HG02623 (cell line): ENCODE measurements around the gene EDARADD.
"Not testable (repeated sequence)": the region's sequence is repeated elsewhere in the genome, so short reads cannot be mapped to it uniquely, and the experiment has no call there.

Source experiments
- ATAC-seq: cut with Tn5 transposase; IDR thresholded peaks from one replicate; pipeline ENCODE4 v1.9.1; 2021; ENCODE audit warnings: moderate library complexity; ENCODE audit not compliant: unreplicated experiment

Gene EDARADD

DNA sequence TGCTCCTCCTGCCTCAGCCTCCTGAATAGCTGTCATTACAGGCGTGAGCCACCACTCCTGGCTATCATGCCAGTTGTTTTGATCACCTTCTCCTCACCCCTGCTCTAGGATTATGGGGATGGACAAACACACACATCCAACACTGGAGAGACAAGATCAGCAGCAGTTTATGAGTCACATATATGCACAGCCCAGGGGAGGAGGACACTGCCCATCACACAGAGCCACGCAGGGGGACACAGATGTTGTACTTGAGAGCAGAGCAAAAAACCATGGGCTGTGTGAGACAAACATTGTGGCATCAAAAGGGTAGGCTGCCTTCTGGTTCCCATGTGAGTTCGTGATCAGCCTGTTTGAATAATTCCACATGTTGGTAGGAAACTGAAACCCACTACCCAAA is 32.1 kb downstream of the EDARADD start:
- ATAC-seq: no peak

DNA sequence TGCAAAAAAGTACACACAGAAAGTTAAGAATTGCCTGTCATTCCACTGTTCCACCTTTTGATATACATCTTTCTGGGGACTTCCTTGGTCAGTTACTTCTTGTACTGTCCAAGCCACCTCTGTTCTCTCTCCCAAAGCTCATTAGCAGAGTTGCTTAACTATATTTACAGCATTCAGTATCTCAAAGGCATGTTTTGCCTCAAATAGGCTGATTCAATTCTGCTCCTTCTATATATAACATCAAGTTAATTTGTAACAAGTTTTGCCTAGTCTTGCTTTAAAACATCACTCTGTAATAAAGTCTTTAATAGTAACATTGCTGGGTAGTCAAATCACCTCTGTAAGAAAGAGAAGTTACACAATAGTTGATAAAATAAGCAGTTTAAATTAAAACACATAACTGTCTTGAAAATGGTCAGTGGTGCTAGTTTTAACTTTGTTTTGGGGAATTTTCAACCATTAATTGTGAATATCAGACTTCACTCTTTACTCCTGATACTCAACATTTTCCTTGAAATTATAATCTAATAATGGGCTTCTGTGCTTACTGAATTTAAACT is 35.7 kb downstream of the EDARADD start:
- no peak for ATAC-seq

DNA sequence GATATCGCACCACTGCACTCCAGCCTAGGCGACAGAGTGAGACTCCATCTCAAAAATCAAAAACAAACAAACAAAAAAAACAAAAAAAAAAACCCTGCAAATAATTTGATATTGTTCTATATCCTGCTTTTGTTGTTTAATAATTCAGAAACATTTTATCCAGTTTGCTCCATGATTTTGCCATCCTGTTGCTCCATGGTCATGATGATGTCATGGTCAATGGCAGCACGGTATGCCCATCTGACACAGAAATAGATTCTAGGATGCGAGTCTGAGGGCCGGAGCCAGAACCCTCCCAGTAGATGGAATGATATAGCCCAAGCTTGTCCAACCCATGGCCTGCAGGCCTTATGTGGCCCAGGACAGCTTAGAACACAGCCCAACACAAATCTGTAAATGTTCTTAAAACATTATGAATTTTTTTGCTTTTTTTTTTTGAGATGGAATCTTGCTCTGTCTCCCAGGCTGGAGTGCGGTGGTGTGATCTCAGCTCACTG is 39.8 kb downstream of the EDARADD start:
- ATAC-seq: no peak

DNA sequence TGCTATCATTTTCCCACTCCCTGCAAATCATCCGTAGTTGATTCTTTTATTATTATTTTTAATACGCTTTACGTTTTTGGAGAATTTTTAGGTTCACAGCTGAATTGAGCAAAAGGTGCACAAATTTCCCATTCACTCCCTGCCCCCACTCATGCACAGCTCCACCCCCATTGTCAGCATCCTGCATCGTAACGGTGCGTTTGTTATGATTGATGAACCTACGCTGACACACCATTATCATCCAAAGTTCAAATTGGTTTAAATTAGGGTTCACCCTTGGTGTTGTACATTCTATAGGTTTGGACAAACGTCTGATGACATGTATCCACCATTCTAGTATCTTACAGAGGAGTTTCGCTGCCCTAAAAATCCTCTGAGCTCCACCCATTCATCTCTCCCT is 44.5 kb downstream of the EDARADD start:
- no peak for ATAC-seq

DNA sequence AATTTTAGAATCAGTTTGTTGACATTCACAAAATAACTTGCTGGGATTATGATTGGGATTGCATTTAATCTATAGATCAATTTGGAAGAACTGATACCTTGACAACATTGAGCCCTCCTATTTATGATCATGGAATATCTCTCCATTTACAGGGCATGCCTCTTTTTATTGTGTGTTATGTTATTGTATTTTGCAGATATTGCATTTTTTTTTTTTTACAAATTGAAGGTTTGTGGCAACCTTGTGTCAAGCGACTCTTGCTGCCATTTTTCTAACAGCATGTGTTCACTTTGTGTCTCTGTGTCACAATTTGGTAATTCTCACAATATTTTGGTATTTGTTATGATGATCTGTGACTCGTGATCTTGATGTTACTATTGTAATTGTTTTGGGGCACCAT is 46.3 kb downstream of the EDARADD start:
- ATAC-seq: no peak

DNA sequence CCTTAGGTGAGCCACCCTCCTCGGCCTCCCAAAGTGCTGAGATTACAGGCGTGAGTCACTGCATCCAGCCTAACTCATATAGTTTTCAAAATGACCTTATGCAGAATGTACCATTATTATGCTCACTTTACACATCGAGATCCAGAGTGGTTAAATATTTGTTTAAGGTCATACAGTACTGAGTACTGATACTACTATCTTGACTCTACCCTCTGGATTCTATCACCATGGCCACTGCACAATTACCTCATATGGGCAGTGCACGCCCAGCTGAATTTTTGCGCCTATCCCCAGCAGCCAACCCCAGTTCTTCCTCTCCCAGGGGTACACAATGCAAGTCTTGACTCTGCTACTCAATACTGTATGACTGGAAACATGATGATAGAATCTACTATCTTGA is 56.7 kb downstream of the EDARADD start:
- ATAC-seq: no peak

DNA sequence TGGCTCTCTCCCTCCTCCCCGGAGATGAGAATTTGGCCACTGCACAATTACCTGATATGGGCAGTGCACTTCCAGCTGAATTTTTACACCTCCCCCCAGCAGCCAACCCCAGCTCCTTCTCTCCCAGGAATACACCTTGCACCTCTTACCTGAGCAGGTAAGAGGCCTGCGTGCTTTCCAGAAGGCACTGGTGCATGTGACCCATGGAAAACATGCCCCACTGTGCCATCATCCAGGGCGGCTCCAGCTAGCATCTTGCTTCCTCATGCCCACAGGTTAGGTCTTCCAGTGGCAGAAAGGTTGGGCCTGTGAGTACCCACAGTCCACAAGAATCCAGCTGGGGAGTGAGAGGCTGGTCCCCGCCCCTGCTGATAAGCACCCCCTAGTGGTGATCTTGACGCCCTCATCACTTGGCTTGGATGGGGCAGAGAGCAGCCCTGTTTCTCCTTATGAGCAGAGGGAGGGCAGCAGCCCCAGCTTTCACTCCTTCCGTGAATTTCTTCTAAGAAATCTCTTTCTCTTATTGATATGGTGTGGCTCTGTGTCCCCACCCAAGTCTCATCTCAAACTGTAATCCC is 57.8 kb downstream of the EDARADD start:
- no peak for ATAC-seq

DNA sequence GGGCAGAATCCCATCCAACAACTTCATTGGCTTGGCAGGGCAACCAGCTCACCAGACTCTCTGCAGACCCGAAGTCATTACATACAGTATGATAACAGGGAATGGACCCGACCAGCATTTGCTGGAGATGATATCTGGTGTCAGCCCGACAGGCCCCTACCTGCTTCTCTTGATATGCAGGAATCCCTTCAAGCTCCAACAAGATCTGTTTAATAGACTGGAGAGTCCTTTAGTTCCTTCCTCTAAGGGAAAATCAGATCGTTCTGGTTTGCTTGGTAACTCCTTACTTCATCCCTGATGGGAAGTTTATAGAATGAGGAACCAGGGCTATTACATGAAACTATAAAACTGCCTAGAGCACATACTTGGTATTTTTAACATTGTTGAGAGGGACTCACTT is 61.2 kb downstream of the EDARADD start:
- ATAC-seq: no peak

DNA sequence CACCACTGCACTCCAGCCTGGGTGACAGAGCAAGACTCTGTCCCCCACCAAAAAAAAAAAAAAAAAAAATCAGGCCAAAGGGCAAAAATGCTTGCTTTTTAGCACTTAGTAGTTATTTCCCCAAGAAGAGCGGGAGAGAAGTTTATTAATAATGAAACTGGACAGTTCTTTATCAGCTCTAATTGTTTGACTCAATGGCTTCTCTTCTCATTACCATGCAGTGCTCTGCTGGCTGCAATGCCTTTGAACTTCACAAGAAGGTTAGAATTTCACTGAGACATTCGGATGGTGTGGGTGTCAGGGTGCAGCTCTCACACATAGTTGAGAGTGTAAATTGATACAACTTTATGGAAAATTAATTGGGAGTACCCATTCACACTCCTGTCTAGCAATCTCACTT is 63.7 kb downstream of the EDARADD start:
- ATAC-seq: peak; percentile 62

DNA sequence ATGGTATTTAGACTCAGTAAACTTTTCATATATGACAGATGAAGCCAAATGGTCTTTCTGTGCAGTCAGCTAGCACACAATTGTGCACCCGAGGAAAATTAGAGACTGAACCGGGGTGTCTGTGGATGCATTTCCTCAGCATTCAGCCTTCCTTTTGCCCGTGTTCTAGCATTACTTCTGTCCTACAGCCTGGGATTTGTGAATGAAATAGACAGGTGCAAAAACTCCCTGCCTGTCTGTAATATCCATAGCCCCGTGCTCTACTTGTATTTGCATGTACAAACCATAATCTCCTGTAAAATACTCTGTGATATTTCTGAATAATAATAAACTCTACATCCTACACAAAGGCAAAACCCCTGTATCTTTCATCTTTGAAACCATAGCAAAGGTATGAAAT is 64.9 kb downstream of the EDARADD start:
- no peak for ATAC-seq

DNA sequence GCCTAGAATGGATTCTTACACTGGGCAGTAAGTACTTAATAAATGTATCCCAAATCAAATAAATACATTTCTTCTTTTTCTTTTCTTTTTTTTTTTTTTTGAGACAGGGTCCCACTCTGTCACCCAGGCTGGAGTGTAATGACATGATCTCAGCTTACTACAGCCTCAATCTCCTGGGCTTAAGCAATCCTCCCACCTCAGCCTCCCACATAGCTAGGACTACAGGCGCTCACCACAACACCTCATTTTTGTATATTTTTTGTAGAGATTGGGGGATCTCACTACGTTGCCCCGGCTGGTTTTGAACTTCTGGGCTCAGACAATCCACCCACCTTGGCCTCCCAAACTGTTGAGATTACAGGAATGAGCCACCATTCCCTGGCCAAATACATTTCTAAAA is 66.0 kb downstream of the EDARADD start:
- no peak for ATAC-seq

DNA sequence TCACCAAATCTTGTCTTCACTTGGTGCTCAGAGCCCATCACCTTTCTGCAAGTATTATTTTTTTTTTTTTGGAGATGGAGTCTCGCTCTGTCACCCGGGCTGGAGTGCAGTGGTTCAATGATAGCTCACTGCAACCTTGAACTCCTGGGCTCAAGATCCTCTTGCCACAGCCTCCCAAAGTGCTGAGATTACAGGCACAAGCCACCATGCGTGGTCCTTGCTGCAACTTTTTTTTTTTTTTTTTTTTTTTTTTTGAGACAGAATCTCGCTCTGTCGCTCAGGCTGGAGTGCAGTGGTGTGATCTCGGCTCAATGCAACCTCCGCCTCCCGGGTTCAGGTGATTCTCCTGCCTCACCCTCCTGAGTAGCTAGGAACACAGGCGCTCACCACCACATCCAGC is 70.1 kb downstream of the EDARADD start:
- ATAC-seq: not testable (repeated sequence)

DNA sequence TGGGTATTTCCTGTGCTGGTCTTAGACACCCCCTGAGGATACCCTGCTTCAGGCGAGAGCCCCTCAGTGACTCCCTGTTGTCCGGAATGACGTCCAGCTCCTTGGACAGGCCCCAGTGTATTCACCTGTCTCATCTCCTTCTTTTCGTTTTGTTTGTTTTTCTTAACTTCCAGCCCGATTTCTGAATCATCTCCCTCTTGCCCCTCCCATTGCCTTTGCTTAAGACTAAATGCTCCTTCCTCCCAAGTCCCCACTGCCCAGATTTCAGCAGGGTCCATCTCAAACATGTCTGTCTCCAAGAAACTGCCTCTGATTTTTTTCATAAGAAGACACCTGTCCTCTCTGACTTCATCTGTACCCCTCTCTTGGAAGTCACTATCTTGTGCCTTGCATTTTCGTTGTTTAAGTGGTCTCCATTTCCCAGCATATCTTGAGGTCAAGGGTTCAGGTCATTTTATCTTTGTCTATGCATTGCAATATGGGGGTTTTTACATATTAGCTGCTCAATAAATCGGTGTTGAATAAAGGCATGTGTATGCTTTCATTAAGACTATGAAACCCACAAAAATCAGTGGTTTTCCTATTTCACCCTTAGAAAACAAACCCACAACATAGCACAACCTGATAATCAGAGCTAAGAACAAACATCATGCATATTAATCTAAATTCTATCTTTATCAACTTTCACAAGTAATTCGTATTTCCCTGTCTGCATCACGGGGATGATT is 71.3 kb downstream of the EDARADD start:
- ATAC-seq: peak; percentile 22

DNA sequence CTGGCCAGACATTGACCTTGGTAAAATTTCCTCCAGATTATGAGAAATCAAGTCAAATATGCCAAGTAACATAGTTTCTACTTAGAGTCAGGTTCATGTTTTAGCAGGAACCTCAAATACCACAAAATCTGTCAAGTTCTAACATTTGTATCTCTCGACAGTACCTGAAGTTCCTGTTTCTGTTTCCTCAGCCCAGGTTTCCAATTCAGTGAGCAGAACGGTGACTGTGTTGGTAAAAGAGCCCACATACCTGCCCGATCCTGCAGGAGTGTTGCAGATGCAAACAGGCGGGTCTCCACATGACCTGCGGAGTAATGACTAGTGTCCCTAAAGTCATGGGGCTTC is 71.8 kb downstream of the EDARADD start:
- peak; percentile 81 for ATAC-seq

DNA sequence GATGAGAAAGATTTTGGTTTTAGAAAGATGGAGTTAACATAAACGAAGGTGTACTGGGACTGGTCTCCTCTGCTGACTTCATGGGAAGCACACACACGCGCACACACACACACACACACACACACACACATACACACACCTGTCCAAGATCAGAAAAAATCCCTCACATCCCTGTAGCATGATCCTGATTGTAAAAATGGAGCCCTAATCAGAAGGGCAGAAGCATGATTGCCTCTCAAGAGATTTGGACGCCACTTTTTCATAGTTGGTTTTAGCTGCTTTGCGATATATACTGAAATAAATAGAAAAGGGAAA is 73.2 kb downstream of the EDARADD start:
- ATAC-seq: no peak

DNA sequence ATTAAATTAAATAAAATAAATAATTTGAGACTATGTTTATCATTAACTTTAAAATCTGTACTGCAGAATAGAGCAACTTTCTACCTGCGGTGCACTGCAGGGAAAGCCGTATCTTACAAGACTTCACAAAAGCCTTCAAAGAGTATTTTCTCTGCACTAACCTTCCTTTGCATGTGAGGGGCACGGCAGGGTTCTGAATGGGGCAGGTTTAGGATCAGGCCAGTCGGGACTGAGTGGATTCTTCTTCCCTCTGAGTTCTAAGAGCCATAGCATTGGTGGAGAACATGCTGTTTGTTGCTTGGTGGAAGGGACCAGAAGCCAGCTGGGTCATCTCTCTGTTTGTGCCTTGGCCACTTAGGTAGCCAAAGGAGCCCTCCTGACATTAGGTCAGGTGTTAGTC is 74.5 kb downstream of the EDARADD start:
- ATAC-seq: no peak

DNA sequence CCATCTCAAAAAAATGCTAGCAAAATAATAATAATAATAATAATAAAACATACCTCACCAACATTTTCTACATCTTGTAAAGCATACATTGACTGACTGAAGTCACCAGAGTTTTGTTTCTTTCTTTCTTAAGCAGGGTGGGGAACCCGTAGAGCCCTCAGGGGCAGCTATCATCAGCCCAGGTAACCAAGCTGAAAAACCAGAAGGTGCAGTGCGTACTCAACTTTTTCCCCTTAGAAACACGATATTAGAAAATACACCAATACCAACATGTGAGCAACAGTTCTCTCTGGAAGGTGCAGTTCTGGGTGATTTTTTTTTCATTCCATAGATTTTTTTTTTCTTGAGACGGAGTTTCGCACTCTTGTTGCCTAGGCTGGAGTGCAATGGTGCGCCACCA is 75.4 kb downstream of the EDARADD start:
- no peak for ATAC-seq

DNA sequence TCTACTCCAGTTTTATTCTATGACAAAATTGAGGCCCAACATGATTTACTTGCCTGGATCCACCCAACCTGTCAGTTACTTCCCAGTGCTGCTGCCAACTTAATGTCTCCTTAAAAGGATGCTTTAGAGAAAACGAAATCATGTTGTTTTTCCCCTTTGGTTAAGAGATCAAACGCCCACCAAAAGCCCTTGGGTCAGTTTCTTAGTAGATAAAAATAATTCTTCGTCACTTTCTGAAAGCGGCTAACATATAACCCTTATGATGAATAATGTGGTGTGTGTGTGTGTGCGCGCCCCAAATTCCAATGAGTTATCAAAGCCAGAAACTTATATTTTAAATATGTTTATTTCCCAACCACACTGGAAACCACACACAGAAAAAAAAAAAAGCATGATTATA is 77.0 kb downstream of the EDARADD start:
- ATAC-seq: no peak

DNA sequence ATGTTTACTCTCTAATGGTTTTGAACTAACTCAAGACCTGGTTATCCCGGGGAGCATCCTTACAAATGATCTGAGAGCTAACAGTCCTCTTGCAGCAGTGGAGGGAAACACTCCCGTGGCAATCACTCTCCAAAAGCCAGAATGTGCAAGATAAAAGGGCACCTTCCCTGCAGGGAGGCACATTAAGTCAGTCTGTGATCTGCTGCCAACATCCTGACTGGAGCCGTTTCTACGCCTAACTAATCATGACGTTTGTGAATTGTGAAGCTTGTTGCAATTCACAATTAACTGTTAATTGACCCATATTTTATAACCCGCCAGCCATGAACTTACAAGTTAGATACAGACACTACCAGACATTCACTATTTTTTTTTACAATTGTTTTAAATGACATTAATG is 77.6 kb downstream of the EDARADD start:
- no peak for ATAC-seq

DNA sequence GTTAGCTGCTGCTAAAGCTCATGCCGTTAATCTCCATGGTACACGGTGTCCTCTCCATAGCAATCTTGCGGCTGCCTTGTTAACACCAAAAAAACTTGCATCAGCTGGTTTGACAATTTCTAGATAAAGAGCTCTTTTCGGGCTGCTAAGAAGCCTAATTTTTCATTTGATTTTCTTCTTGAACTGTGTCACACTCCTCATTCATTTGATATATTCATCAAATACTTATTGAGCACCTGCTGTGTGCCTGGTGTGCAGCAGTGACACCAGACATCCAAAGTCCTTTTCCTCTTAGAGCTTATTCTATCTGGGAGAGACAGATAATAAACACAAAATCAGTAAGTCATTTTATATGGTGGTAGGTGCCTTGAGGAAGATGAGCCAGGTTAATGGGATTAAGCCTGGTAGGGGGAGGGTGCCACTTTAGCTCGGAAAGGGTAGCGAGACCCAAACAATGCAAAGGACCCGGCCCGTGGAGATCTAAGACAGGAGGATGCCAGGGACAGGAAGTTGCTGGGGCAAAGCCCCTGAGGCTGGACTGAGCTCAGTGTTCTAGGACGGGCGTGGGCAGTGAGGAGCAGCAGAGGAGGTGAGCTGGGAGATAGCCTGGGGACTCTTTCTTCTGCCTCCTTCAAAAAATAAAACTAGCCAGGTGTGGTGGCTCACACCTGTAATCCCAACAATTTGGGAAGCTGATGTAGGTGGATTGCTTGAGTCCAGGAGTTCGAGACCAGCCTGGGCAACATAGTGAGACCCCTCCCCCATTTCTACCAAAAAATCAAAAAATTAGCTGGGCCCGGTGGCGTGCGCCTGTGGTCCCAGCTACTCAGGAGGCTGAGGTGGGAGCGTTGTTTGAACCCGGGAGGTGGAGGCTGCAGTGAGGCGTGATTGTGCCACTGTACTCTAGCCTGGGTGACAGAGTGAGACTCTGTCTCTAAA is 79.0 kb downstream of the EDARADD start:
- no peak for ATAC-seq

DNA sequence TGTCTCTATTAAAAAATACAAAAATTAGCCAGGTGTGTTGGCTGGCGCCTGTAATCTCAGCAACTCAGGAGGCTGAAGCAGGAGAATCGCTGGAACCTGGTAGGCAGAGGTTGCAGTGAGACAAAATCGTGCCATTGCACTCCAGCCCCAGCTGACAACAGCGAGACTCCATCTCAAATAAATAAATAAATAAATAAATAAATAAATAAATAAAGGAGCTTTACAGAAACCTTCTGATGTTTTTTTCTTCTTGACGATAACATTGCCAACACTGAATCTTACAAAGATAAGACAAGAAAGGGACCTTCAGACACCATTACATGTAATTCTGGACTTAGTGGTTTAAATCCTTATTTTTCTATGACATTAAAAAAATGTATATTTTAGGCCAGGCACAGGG is 81.9 kb downstream of the EDARADD start:
- no peak for ATAC-seq
